ENCODE results near the gene BABAM2.

Gene BABAM2

DNA sequence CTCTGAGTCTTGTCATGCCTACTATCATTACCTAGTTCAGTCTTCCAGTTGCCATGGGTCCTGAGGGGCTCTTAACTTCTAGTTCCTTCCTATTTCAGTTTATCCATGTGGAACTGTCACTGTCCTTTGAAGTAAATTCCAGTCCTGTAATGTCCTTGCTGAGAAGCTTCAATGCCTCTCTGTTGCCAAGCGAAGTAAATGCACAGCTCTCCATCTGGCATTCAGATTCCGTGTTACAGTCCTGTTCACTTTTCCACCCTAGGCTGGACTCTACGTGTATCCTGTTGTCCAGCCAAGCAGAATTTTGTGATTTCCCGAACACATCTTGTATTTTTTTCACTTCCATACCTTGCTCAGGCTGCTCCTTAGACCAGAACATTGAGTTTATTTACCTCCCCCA lies 245.3 kb downstream of the BABAM2 start:
- DNase-seq, result no peak

GRCh38 chr2:28136556-28136955 lies 246.0 kb downstream of the BABAM2 start:
- DNase-seq, result no peak

GRCh38 chr2:28137221-28137620 lies 246.7 kb downstream of the BABAM2 start:
- no peak for DNase-seq

GRCh38 chr2:28142386-28142785 lies 251.9 kb downstream of the BABAM2 start:
- DNase-seq, result no peak

- DNase-seq, result no peak
Measured at GRCh38 chr2:28148000-28148399, 257.5 kb downstream of the BABAM2 start.

- DNase-seq, result no peak
Measured at GRCh38 chr2:28148566-28148965, 258.0 kb downstream of the BABAM2 start.

- no peak for DNase-seq
Measured at GRCh38 chr2:28150236-28150915, 259.8 kb downstream of the BABAM2 start.

DNA sequence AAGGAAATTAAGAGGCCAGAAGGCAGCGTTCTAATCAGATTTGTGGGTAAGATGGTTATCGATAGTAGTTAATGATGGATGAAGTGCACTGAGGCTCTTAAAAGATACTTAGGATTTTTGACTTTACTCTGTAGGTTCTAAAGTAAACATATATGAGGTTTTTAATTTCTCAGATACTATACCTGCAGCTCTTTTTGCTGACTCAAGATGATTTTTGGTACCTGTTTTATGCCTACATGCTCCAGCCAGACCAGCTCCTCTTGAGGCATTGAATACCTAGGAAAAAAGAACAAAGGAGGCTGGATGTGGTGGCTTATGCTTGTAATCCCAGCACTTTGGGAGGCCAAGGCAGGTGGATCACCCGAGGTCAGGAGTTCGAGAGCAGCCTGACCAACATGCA lies 260.5 kb downstream of the BABAM2 start:
- DNase-seq, result no peak

DNA sequence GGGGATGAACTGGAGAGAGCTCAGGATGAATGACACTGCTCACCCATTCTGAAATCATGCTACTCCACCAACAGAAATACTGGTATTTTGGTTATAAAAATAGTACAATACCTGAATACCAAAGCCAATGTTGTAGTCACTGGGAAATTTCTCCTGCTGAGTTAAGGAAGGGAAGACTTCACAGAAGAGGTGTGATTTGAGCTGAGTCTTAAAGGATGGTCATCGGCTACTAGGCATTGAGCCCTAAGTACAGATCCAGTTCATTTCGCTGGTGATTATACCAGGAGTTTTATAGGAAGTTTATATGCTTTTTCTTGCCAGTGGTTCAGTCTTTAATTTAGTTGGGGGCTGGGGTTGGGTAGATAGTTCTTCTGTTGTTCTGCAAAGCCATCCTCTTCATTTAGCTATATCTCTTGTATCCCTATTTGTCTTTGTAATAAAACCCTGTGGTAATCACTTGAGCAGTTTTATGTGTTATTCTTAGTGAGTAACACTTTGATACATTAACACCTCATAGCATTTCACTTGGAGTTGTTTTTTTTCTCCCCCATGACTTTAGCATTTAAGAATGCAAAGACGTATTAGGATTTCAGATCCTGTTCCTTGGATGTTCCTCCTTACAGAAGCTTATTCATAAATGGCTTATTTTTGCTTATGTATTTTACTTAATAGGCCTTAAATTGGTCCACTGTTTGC lies 262.2 kb downstream of the BABAM2 start:
- DNase-seq, result no peak

DNA sequence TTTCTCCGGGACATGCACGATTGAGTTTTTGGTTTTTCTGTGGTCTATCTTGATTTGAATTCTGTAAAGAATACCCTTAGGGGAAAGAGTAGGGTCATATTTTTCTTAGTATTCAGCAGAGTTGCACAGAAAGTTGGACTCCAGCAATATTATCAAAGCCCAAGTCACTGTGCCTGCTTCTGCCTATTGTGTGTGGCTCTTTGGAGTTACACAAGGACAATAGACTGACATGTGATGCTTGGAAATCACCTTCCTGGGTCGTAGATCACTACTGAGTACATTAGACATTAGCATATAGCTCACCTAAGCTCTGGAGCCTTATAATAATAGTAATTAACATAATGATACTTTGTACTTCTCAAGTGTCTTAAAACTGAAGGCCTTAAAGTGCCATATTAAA lies 263.3 kb downstream of the BABAM2 start:
- DNase-seq, result no peak

DNA sequence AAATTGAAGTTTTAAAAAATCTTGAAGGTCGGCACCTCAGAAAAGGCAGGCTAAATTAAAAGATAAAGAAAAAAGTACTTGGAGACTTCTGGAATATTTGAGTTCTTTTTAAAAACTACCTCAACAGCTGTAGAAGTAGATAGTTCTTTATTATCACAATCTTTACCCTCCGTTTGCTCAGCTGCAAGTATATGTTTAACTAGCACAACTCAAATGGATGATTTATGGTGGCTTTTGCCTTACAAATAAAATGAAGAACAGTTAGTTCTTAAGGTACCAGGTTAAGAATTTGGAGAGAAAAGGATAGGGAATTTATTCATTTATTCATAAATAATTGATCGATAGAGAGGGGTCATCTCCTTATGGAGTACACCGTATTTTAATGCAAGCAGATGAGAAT lies 264.6 kb downstream of the BABAM2 start:
- DNase-seq, result no peak

GRCh38 chr2:28155627-28156026 lies 265.1 kb downstream of the BABAM2 start:
- DNase-seq, result no peak

- no peak for DNase-seq
Measured at GRCh38 chr2:28158791-28159190, 268.3 kb downstream of the BABAM2 start.

- DNase-seq, result no peak
Measured at GRCh38 chr2:28160986-28161425, 270.5 kb downstream of the BABAM2 start.

GRCh38 chr2:28161466-28161865 lies 270.9 kb downstream of the BABAM2 start:
- no peak for DNase-seq

GRCh38 chr2:28162564-28162963 lies 272.0 kb downstream of the BABAM2 start:
- no peak for DNase-seq

GRCh38 chr2:28163028-28163427 lies 272.5 kb downstream of the BABAM2 start:
- no peak for DNase-seq

DNA sequence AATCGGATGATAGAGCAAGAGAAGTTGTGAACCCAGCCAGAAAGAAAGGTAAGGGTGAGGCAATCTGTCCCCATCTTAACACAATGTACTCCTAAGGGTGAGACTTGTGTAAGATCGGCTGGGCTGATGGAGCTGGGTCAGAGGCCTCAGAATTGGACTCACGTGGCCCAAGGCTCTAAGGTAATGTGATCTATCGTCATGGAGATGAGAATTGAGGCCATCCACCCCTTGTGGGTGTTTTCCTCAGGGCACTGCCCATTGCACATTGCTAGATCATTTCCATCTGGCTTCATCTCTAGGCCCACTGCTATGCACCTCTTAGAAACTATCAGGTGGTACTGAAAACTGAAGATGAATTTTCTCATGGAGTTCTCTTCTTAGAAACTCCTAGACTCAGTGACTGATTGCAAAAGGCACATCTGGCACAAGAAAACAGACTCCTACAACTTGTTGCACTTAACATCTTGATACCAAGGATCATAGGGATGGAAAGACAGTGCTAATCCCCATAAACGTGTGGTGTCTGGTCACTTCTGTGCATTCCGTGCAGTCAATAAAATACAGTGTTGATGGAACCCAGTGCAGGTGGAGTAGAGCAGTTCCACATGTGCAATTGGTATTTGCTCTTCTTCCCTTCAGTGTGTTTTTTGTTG lies 273.2 kb downstream of the BABAM2 start:
- DNase-seq, result no peak

- no peak for DNase-seq
Measured at GRCh38 chr2:28164280-28164801, 273.8 kb downstream of the BABAM2 start.

DNA sequence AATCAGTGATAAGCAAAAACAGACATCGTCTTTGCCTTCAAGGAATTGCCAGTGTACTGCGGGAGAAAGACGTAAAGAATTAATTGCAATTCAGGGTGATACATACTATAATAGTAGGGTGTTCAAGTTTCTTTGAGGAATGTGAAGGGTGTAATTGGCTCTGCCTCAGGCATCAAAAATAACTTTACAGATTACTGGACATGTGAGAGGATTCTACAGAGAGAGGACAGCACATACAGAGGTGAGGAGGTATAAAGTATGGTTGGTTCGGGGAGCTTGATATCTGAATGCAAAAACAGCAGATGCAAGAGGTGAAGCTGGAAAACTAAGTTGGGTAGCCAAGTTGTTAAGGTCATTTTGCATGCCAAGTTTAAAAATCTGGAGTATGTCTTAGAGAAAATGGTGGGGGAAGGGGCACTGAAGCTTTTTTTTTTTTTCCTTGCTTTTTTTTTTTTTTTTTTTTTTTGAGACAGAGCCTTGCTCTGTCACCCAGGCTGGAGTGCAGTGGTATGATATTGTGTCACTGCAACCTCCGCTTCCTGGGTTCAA lies 274.6 kb downstream of the BABAM2 start:
- no peak for DNase-seq

GRCh38 chr2:28166956-28167355 lies 276.4 kb downstream of the BABAM2 start:
- DNase-seq, result no peak

GRCh38 chr2:28168376-28168775 lies 277.8 kb downstream of the BABAM2 start:
- DNase-seq, result no peak

DNA sequence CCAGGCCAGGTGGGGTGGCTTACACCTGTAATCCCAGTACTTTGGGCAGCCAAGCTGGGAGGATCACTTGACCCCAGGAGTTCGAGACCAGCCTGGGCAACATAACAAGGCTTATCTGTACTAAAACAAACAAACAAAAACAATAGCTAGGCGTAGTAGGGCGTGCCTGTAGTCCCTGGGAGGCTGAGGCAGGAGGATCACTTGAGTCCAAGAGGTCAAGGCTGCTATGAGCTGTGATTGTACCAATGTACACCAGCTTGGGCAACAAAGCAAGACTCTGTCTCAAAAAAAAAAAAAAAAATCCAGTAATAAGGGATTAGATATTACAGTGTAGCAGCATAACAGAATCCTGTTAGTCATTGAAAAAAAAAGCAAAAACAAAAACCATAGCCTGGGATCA lies 279.0 kb downstream of the BABAM2 start:
- no peak for DNase-seq
